ENCODE measurements around the gene PSMD3.

GRCh38 chr17:39944393-39944711, 36.3 kb upstream of the PSMD3 start:
- TF ChIP-seq CTCF (IDR thresholded peaks at IDR 0.05 in 2 of 3, conservative IDR thresholded peaks at IDR 0.05 in 1 of 3; ENCODE audit: insufficient read depth in 2 of 3, low read depth in 1 of 3, low read length in 3 of 3) (no peak), GABPA (tag; conservative IDR thresholded peaks at IDR 0.05; ENCODE audit: low read depth) (no peak), POLR2AphosphoS5 (IDR thresholded peaks at IDR 0.05; ENCODE audit: control insufficient read depth, insufficient read depth, low read depth, low read length) (no peak), PHF8 (IDR thresholded peaks at IDR 0.05; ENCODE audit: borderline replicate concordance, low read length) (no peak), NFE2L1 (tag; IDR thresholded peaks at IDR 0.05; ENCODE audit: borderline replicate concordance, low read depth) (no peak), SREBF1 (IDR thresholded peaks at IDR 0.05; ENCODE audit: borderline replicate concordance, low read depth, low read length) (no peak), ETV1 (tag; conservative IDR thresholded peaks at IDR 0.05; ENCODE audit: low read depth) (no peak), SP2 (IDR thresholded peaks at IDR 0.05; ENCODE audit: extremely low read depth, low read depth, low read length, poor library complexity, severe bottlenecking) (no peak), SRF (CRISPR knock-in tag; IDR thresholded peaks at IDR 0.05) (no peak)

All from K562 (cell line).